Transverse colon (tissue), 3 donors: ENCODE results near the gene PHF21A.

Experiments used
- POLR2A ChIP-seq: fragments of 450-650 bp; IDR thresholded peaks from one replicate; pipeline ENCODE4 v1.6.1; 2016; ENCODE audit warnings: antibody characterized with exemption, mild to moderate bottlenecking, moderate library complexity
- POLR2AphosphoS5 ChIP-seq, 3 donors: sonication (generic); formaldehyde crosslinking; IDR thresholded peaks; one replicate each; pipeline ENCODE4 v1.6.1; 2016; ENCODE audit warnings: antibody characterized with exemption in 3 of 3

DNA sequence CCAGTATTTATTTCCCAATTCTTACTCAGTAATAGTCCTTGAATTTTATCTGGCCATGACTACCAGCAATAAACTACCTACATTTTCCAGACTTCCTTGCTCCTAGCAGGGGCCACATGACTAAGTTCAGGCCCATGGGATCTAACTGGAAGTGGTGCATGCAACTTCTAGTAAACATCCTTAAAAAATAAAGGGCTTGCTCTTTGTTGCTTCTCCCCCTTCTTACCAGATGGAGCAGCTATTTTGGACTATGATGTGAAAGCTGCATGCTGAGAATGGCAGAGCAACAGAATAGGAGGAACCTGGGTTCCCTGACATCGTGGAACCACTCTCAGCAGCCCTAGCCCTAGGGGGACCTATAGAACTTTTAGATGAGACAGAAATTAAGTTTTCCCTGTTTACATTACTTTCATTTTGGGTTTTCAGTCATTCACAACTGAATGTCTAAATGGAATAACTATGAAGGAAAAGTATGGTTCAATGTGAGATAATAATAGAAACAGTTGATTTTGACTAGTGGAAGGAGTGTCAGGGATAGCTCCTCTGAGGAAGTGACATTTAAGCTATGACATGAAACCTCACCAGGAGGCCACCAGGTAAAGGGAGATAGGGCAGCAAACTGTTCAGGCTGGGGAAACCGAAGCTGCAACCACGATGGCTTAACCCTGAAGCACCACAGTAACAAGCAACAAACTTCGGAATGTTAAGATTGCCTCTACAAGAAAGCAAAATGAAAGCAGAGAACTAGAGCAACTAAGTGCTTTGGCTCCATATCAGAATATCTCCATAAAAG is 48.9 kb downstream of the PHF21A start:
- TF ChIP-seq POLR2AphosphoS5 (IDR thresholded peaks at IDR 0.05) (no peak), POLR2A (no peak)
